Tibial nerve (tissue), 3 donors: ENCODE results near the gene CPSF2.

Experiments
- POLR2A ChIP-seq, 2 donors: fragments of 450-650 bp; IDR thresholded peaks; one replicate each; pipeline ENCODE4 v1.6.1; 2017; ENCODE audit warnings: antibody characterized with exemption in 2 of 2, mild to moderate bottlenecking in 2 of 2, moderate library complexity in 2 of 2
- TF ChIP-seq, protein P1 (sequence below), 5 experiments: fragments of 200-600 bp in 3 of 5; fragments of 450-650 bp in 2 of 5; sonication (generic) in 3 of 5; IDR thresholded peaks; one replicate each; pipeline ENCODE4 v1.5.1; 2016 to 2019; ENCODE audit warnings: antibody characterized with exemption in 5 of 5, mild to moderate bottlenecking in 3 of 5, moderate library complexity in 2 of 5

DNA sequence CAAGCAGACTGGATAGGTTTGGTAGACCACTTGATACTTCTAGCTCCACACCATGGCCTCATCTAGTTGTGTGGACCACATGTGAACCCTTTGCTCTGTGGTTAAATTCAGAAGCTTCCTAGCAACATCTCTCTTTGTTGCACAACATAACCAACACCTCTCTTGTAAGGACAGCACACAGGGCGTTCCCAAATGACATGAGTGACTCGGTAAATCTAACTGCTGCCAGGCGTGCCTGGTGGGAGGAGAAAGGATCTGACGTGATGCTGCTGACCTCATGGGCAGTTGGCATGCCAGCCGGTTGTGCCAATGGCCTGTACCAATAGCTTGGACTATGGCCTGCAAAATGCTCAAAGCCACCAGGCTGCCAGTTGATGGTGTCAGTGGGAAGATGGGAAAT, 93.8 kb downstream of the CPSF2 start:
- TF ChIP-seq POLR2A (IDR thresholded peaks at IDR 0.05), result no peak
- TF ChIP-seq, protein P1, sequence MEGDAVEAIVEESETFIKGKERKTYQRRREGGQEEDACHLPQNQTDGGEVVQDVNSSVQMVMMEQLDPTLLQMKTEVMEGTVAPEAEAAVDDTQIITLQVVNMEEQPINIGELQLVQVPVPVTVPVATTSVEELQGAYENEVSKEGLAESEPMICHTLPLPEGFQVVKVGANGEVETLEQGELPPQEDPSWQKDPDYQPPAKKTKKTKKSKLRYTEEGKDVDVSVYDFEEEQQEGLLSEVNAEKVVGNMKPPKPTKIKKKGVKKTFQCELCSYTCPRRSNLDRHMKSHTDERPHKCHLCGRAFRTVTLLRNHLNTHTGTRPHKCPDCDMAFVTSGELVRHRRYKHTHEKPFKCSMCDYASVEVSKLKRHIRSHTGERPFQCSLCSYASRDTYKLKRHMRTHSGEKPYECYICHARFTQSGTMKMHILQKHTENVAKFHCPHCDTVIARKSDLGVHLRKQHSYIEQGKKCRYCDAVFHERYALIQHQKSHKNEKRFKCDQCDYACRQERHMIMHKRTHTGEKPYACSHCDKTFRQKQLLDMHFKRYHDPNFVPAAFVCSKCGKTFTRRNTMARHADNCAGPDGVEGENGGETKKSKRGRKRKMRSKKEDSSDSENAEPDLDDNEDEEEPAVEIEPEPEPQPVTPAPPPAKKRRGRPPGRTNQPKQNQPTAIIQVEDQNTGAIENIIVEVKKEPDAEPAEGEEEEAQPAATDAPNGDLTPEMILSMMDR (IDR thresholded peaks at IDR 0.05), result no peak
